ENCODE data around the gene SNTG2.
"Not testable (repeated sequence)": the region's sequence is repeated elsewhere in the genome, so short reads cannot be mapped to it uniquely, and the experiment has no call there.

The SNTG2 gene

DNA sequence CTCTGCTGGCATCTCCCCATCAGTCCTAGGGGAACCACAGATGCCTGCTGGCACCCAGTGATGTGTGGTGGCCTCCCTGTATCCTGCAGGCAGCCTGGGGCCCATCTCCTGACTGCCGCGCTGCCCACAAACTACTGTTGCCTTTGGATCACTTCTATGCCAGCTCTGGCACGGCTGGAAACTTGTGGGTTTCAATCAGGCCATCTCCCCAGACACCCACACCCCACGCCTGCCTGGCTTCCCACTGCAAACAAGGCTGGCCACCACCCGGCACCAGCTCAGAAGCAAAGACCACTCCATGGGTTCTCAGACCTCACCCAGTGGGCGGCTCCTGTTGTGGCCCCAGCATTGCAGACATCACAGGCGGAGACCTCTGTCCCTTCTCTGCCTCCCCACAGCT lies 447.5 kb downstream of the SNTG2 start:
- TF ChIP-seq POLR2AphosphoS5 (IDR thresholded peaks at IDR 0.05; ENCODE audit: low read depth, low read length) (no peak), TAF1 (IDR thresholded peaks at IDR 0.05; ENCODE audit: borderline replicate concordance, low read depth, low read length) (no peak), POLR2A (IDR thresholded peaks at IDR 0.05; ENCODE audit: low read depth, low read length) (no peak)
- FAIRE-seq (no peak), DNase-seq (ENCODE audit: insufficient read length) (no peak)

DNA sequence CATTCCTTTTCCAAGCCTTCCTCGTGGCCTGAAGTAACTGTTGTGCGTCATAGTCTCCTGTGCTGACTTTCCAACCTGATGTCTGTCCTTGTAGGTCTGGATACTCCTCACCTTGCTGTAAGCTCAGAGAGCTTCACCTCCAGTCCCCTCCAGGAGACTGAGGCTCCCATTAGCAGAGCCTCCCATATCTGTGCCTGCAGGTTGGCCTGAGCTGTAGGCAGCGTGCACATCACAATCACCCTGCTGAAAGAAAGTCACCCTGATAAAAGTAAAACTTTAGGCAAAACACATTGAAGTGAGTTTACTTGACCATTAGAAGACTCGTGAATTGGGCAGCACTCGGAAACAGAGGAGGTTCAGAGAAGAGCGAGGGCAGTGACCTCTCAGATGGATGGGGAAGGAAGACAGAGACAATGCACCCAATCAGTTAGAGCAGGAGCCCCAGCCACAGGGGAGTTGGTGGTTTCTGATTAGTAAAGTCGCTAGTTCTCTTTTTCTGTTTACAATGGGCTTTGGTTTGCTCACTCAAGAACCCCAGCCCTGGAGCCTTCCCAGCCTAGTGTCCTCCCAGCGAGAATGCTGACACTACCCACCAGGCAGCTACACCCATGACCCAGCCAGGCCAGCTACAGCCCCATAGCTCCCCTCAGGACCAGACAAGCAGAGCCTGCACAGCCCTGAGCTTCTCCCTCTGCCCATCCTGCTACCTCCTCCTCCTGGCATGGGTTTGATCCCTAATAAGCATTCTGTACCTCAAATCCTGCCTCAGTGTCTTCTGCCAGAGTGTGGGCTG lies 450.5 kb downstream of the SNTG2 start:
- FAIRE-seq (no peak), DNase-seq (ENCODE audit: insufficient read length) (no peak)
- TF ChIP-seq TAF1 (IDR thresholded peaks at IDR 0.05; ENCODE audit: borderline replicate concordance, low read depth, low read length) (no peak), POLR2AphosphoS5 (IDR thresholded peaks at IDR 0.05; ENCODE audit: low read depth, low read length) (no peak), POLR2A (IDR thresholded peaks at IDR 0.05; ENCODE audit: low read depth, low read length) (no peak)

DNA sequence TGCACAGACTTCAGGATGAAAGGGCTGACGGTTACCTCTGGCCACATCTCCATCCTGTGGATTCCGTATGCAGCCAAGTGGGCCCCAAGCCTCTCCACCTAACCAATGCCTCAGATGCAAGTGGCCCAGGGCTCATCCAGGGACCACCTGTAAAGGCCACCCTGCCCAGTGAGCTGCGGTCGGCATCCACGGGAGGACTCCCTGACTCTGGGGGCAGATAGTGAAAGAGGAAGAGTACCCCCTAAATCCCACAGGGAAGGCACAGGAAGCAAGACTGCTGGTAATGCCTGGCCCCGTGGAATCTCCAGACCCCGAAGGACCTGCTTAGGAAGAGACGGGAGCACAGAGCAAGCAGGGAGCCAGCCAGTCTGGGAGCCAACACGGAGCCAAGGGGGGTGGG lies 451.4 kb downstream of the SNTG2 start:
- FAIRE-seq (no peak), DNase-seq (ENCODE audit: insufficient read length) (no peak)
- TF ChIP-seq POLR2AphosphoS5 (IDR thresholded peaks at IDR 0.05; ENCODE audit: low read depth, low read length) (no peak), TAF1 (IDR thresholded peaks at IDR 0.05; ENCODE audit: borderline replicate concordance, low read depth, low read length) (no peak), POLR2A (IDR thresholded peaks at IDR 0.05; ENCODE audit: low read depth, low read length) (no peak)

DNA sequence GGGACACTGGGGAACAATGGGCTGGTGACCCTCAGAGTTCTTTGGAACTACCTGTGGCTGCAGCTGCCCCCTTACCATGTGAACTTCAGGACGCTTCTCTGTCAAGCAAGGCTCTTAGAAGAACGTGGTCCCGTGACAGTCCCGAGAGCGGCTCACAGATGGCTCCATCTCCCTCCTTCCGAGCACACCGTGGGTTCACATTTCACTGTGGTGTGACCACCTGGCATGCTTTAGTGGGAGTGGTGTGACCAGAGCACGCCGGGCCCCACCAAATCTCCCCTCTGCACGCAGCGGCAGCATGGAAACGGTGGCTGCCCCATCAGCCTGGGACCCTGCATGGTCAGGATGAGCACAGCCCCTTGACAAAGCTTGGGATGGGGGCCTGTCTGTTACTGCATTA lies 452.9 kb downstream of the SNTG2 start:
- DNase-seq (ENCODE audit: insufficient read length) (no peak), FAIRE-seq (no peak)
- TF ChIP-seq POLR2A (IDR thresholded peaks at IDR 0.05; ENCODE audit: low read depth, low read length) (no peak), POLR2AphosphoS5 (IDR thresholded peaks at IDR 0.05; ENCODE audit: low read depth, low read length) (no peak), TAF1 (IDR thresholded peaks at IDR 0.05; ENCODE audit: borderline replicate concordance, low read depth, low read length) (no peak)

DNA sequence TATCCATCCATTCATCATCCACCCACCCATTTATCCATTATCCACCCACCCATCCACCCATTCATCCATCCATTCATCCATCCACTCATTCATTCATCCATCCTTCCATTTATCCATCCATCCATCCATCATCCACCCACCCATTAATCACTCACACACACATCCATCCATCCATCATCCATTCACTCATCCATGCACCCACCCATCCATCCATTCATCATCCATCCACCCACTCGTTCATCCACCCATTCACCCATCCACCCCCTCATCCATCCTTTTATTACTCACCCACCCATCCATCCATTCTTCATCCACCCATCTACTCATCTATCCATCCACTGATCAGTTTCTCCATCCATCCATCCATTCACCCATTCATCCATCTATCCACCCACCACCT lies 454.5 kb downstream of the SNTG2 start:
- TF ChIP-seq POLR2AphosphoS5 (IDR thresholded peaks at IDR 0.05; ENCODE audit: low read depth, low read length) (no peak), TAF1 (IDR thresholded peaks at IDR 0.05; ENCODE audit: borderline replicate concordance, low read depth, low read length) (no peak), POLR2A (IDR thresholded peaks at IDR 0.05; ENCODE audit: low read depth, low read length) (no peak)
- no peak for DNase-seq (ENCODE audit: insufficient read length)
- no peak for FAIRE-seq

DNA sequence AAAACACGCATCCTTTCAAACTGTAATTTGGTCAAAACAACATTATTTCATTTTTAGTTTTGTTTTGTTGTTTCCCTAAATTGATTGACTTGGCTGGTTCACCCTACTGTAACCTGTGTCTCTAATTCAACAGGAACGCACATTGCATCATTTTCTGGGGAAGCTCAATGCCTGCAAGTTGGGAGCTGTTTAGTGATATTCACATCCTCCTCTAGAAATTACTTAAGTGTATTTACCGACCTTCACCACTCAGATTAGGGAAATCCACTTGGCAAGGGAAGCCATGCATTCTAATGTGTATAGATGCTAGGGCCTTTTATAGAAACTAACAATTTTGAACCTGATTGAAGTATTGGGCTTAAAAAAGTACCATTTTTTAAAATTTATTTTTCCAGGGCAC lies 455.3 kb downstream of the SNTG2 start:
- FAIRE-seq, result no peak
- no peak for TF ChIP-seq POLR2A (IDR thresholded peaks at IDR 0.05; ENCODE audit: low read depth, low read length)
- TF ChIP-seq TAF1 (IDR thresholded peaks at IDR 0.05; ENCODE audit: borderline replicate concordance, low read depth, low read length), result no peak
- no peak for TF ChIP-seq POLR2AphosphoS5 (IDR thresholded peaks at IDR 0.05; ENCODE audit: low read depth, low read length)
- no peak for DNase-seq (ENCODE audit: insufficient read length)

GRCh38 chr2:1406434-1406833 lies 455.8 kb downstream of the SNTG2 start:
- no peak for FAIRE-seq
- DNase-seq (ENCODE audit: insufficient read length), result no peak
- no peak for TF ChIP-seq POLR2A (IDR thresholded peaks at IDR 0.05; ENCODE audit: low read depth, low read length)
- TF ChIP-seq POLR2AphosphoS5 (IDR thresholded peaks at IDR 0.05; ENCODE audit: low read depth, low read length), result no peak
- no peak for TF ChIP-seq TAF1 (IDR thresholded peaks at IDR 0.05; ENCODE audit: borderline replicate concordance, low read depth, low read length)

GRCh38 chr2:1407950-1408675 lies 457.5 kb downstream of the SNTG2 start:
- TF ChIP-seq POLR2A (IDR thresholded peaks at IDR 0.05; ENCODE audit: low read depth, low read length), result no peak
- TF ChIP-seq POLR2AphosphoS5 (IDR thresholded peaks at IDR 0.05; ENCODE audit: low read depth, low read length), result no peak
- no peak for TF ChIP-seq TAF1 (IDR thresholded peaks at IDR 0.05; ENCODE audit: borderline replicate concordance, low read depth, low read length)
- no peak for DNase-seq (ENCODE audit: insufficient read length)
- no peak for FAIRE-seq

GRCh38 chr2:1413156-1413710 lies 462.6 kb downstream of the SNTG2 start, which contains the start of gene TPO:
Gene TPO (plus strand): TSS chr2:1413463. CDS start chr2:1414409, 946 bp downstream.
- FAIRE-seq (no peak), DNase-seq (ENCODE audit: insufficient read length) (no peak)
- TF ChIP-seq POLR2AphosphoS5 (IDR thresholded peaks at IDR 0.05; ENCODE audit: low read depth, low read length) (no peak), POLR2A (IDR thresholded peaks at IDR 0.05; ENCODE audit: low read depth, low read length) (no peak), TAF1 (IDR thresholded peaks at IDR 0.05; ENCODE audit: borderline replicate concordance, low read depth, low read length) (no peak)

DNA sequence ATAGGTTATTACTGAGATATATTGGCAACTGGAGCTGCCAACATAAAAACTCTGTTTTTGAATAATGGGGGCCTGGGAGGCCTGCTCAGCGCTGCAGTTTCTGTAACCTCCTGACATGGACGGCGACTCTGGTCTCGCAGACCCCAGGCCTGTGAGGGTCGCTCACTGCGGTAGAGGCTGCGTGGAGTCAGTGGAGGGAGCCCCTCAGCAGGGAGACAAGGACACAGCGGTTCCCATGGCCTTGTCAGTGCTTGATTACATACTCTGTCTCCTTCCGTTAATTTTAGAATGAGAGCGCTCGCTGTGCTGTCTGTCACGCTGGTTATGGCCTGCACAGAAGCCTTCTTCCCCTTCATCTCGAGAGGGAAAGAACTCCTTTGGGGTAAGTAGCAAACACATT lies 463.5 kb downstream of the SNTG2 start:
- FAIRE-seq (no peak), DNase-seq (ENCODE audit: insufficient read length) (no peak)
- TF ChIP-seq POLR2AphosphoS5 (IDR thresholded peaks at IDR 0.05; ENCODE audit: low read depth, low read length), result no peak
- TF ChIP-seq POLR2A (IDR thresholded peaks at IDR 0.05; ENCODE audit: low read depth, low read length), result no peak

GRCh38 chr2:1414901-1415300 lies 464.3 kb downstream of the SNTG2 start:
- FAIRE-seq; DNase-seq (ENCODE audit: insufficient read length): not testable (repeated sequence)

DNA sequence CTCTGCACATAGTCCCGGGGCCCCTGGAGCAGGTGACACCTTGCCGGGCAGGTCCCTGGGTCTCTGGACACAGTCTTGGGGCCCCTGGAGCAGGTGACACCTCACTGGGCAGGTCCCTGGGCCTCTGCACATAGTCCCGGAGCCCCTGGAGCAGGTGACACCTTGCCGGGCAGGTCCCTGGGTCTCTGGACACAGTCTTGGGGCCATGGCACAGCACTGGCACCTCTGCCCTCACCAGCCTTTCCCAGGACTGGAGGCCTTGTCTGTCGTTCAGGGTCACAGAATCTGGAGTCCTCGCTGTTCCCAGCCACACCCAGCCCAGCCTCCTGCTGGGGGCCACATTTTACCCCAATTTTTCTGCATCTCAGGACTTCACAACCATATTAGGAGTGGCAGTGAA lies 464.9 kb downstream of the SNTG2 start:
- TF ChIP-seq POLR2AphosphoS5 (IDR thresholded peaks at IDR 0.05; ENCODE audit: low read depth, low read length), result no peak
- DNase-seq (ENCODE audit: insufficient read length) (no peak), FAIRE-seq (no peak)
